Stimulated activated CD4-positive, alpha-beta T cell treated with anti-CD3 and anti-CD28 coated beads, Interleukin-15, amount 100 ng/mL, for 1 hour (primary cell): ENCODE measurements around the gene NID2.

Experiments used
- DNase-seq, 2 donors: peaks; one replicate each; pipeline ENCODE4 v3.0.0-alpha.2; 2020; ENCODE audit warnings: low read depth in 1 of 2, low spot score in 1 of 2

The NID2 gene

GRCh38 chr14:52068615-52069306 lies at the start of gene NID2:
TSS of gene NID2 (minus strand) at chr14:52069059. CDS start at chr14:52068994, 65 bp downstream.
- DNase-seq, result peak in 1 of 2 donors; percentile 32

- no peak for DNase-seq
These were observed 48.4 kb upstream of the NID2 start for GRCh38 chr14:52117111-52117832.

GRCh38 chr14:52115286-52115685 lies 46.4 kb upstream of the NID2 start:
- DNase-seq, result no peak

- DNase-seq, result no peak
These were observed 43.6 kb upstream of the NID2 start for GRCh38 chr14:52112336-52113018.

GRCh38 chr14:52111583-52111982 lies 42.7 kb upstream of the NID2 start:
- no peak for DNase-seq

GRCh38 chr14:52110441-52111086 lies 41.7 kb upstream of the NID2 start:
- no peak for DNase-seq

GRCh38 chr14:52108823-52109222 lies 40.0 kb upstream of the NID2 start:
- no peak for DNase-seq

- DNase-seq, result no peak
These were observed 38.0 kb upstream of the NID2 start for GRCh38 chr14:52106840-52107239.

- no peak for DNase-seq
These were observed 34.6 kb upstream of the NID2 start for GRCh38 chr14:52103416-52103815.

- no peak for DNase-seq
These were observed 26.9 kb upstream of the NID2 start for GRCh38 chr14:52095794-52096193.

- DNase-seq, result no peak
These were observed 26.5 kb upstream of the NID2 start for GRCh38 chr14:52095336-52095735.

GRCh38 chr14:52094546-52095271 lies 25.9 kb upstream of the NID2 start:
- no peak for DNase-seq

- no peak for DNase-seq
These were observed 23.1 kb upstream of the NID2 start for GRCh38 chr14:52091928-52092327.

- no peak for DNase-seq
These were observed 22.1 kb upstream of the NID2 start for GRCh38 chr14:52090936-52091335.

- DNase-seq, result no peak
These were observed 20.4 kb upstream of the NID2 start for GRCh38 chr14:52089218-52089617.

GRCh38 chr14:52086711-52087110 lies 17.9 kb upstream of the NID2 start:
- DNase-seq, result no peak

GRCh38 chr14:52082903-52083302 lies 14.0 kb upstream of the NID2 start:
- DNase-seq, result no peak

- DNase-seq, result no peak
These were observed 13.1 kb upstream of the NID2 start for GRCh38 chr14:52081964-52082363.

GRCh38 chr14:52080808-52081755 lies 12.2 kb upstream of the NID2 start:
- no peak for DNase-seq
